DMS53 treated with DMSO at 0.1 percent for 48 hours (cell line): ENCODE results near the gene SEZ6.
"Not testable (repeated sequence)": the region's sequence is repeated elsewhere in the genome, so short reads cannot be mapped to it uniquely, and the experiment has no call there.

Experiments
- DNase-seq: peaks from one replicate; lab custom pipeline; 2025; ENCODE audit not compliant: unreplicated experiment; lab: John Stamatoyannopoulos, UW

The SEZ6 gene

DNA sequence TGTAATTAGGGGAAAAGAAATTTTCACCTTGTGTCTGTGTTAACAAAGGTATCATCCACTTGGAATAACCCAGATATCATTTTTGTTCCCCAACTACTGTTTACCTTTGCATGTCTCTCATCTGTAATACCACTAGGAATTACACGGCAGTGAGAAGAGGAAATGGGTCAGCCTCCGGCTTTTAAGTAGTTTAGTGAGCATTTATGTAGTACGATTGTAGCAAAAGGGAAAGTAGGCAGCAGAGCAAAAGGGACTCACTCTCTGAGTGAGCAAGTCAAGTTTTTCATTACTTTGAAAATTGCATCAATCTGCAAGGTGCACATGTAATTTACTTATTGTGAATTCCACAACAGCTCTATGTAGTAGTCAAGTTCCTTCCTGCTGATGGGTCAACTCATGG is 65.7 kb downstream of the SEZ6 start:
- DNase-seq, result no peak

GRCh38 chr17:28938552-28938951 is 67.3 kb downstream of the SEZ6 start:
- DNase-seq, result no peak

DNA sequence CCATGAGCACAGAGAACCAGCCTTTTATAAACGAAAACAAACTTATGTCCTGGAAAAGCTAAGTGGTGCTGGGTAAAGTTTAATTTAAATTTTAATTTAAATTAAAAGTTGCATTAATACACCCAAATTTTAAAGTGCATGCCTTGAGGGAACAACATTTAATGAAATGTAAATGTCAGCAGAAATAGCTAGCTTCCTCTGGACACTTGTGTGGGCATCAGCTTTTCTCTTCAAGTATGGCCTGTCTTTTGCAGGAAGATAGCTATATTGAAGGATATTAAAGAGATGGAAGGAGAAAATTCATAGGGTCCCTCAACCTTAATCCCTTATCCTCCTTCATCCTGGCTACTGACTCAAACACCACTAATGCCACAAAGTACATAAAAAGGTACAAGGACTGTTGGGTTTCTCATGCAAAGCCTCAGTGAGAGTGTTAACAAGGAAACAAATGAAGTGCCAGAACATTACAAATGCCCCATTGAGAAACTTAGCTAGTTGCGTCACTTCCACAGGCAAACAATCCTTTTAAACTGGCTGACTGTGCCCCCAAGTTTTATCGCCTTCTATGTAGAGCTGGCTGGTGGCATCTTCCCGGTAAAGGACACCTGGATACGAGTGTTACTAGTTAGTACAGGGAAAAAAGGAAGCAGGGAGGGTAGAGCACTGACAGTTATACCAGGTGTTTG is 68.6 kb downstream of the SEZ6 start:
- DNase-seq, result no peak

DNA sequence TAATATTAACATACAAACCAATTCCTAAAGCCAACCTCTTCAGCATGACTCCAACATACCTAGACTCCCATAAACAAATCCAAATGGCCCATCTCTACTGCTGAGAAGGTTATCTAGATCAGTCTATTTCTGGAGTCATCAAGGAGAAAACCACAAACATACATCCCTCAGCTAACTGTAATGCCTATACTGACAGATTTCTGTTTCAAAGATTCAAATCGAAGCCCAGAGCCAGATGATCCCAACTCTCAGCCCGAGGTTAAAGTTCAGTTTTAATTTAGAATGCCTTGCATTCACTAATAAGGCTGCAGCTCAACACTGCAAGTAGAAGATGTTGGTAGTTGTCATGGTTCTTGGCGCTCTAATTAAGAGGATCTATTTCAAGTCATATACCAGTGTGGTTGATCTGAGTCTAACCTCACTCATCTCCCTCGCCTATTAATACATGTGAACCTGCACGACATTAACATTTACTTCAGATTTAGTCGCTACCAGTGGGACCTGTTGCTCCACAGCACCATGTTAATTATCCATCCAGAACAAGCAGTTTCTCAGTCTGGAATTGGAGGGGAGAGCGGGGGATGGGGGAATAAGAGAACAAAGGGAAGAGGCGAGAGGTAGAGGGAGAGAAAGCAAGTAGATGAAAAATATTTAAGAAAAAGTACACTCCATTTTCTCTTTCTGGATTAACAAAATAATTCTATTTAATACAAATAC is 69.9 kb downstream of the SEZ6 start:
- DNase-seq, result no peak

DNA sequence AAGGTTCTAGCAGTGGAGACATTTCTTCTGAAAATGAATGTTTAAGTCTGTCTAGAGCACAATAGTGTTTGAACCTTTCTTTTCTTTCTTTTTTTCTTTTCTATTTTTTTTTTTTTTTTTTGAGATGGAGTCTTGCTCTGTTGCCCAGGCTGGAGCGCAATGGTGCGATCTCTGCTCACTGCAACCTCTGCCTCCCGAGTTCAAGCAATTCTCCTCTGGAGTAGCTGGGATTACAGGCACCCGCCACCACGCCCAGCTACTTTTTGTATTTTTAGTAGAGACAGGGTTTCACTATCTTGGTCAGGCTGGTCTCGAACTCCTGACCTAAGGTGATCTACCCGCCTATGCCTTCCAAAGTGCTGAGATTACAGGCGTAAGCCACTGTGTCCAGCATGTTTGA is 71.3 kb downstream of the SEZ6 start:
- DNase-seq, result not testable (repeated sequence)

- DNase-seq, result no peak
Measured at GRCh38 chr17:28929787-28930186, 76.0 kb downstream of the SEZ6 start.

- DNase-seq, result no peak
Measured at GRCh38 chr17:28928061-28928460, 77.8 kb downstream of the SEZ6 start.

DNA sequence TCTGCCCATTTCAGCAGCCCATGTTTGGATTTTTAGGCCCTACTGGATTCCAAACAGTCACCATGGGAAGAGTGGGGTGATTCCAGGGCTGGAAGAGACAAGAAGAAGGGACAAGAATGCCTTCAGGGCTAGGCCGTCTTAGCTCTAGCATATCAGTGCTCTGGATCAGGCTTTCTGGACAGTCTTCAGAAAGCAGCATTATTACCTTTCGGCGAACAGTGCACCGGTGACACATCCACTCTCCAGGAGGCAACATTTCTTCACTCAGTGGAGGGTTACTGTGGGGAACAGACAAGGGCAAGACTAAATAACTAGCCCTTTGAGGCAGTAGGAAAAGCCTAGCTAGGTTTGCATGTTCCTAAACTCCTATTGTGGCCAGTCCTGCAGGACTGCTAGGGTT is 79.0 kb downstream of the SEZ6 start:
- no peak for DNase-seq

DNA sequence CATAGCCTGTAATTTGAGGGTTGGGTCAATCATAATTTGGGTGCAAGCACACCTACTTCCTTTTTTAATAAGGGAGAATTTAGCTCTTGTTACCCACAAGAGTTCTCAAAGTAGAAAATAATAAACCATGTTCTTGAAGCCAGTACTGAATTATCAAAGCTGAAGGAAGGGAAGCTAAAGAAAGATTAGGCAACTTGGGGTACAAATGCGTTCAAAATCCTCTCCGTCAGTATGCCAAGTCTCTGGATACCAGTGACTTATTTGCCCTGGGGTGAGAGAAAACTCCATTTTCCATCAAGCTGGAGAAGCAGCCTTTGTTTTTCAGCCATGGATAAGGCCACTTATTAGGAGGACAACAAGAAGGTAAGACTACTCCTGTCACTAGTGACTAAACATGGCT is 79.5 kb downstream of the SEZ6 start:
- no peak for DNase-seq

DNA sequence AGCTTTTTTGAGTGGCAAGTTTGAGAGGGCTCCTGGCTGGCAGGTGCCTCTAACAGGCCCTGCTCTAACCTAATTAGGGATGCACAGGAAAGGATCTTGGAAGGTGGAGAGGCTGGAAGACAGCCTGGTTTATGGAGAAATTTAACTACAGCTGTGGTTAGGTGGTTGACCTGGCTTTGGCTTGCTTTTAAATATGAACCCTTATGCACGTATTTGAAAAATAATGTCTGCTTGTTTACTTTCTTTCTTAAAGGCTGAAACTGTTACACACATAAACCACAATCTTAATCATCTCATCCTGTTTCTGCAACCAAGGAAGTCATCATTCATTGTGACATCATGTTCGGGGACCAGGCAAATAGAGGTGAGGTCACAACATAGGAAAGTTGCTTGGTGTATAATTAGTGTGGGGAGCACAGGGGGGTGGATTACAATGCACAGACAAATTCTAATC is 79.9 kb downstream of the SEZ6 start:
- DNase-seq, result no peak

GRCh38 chr17:28920201-28920600 is 85.6 kb downstream of the SEZ6 start:
- no peak for DNase-seq

DNA sequence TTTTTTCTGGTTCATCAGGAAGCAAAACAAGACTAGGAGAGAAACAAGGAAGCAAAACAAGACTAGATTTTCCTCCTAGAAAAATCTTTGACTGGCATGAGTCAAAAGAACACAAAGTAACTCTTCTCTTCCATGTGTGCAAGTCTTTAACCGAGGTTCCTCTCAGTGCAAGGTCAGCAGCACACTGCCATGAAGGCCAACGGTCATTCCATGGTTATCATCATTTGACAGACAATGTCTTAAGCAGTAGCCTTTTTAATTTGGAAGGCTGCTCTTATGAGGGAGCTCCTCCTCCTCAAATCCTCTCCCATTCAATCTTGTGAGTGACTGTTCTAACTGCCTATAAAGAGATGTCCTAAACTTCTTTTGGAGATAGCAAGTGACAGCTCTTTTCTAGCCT is 87.5 kb downstream of the SEZ6 start:
- no peak for DNase-seq

GRCh38 chr17:28917465-28917864 is 88.4 kb downstream of the SEZ6 start:
- no peak for DNase-seq

- DNase-seq, result no peak
Measured at GRCh38 chr17:28917029-28917428, 88.8 kb downstream of the SEZ6 start.

- DNase-seq, result peak; percentile 38
Measured at GRCh38 chr17:28916302-28916934, 89.4 kb downstream of the SEZ6 start.

- no peak for DNase-seq
Measured at GRCh38 chr17:28912938-28913333, 92.9 kb downstream of the SEZ6 start.

- no peak for DNase-seq
Measured at GRCh38 chr17:28912281-28912937, 93.4 kb downstream of the SEZ6 start.

- DNase-seq, result no peak
Measured at GRCh38 chr17:28911411-28912045, 94.3 kb downstream of the SEZ6 start.

DNA sequence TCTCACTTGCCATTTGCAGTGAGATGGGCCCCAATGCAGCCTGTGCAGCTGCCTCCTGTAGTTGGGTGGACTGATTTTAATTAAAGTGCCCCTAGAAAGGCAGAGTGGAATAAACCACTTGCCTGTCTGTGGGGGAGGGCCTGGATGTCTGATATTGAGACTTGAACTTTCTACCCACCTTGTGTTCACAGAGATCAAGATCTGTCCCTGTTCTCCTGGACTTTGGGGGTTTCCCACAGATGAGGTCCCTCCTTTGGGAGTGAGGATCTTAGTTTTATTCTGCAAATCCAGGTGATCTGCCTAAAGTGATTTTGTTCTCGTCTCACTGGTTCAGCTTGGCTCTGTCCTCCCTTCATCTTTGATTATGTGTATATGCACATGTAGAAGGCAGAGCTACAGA is 95.3 kb downstream of the SEZ6 start:
- no peak for DNase-seq

DNA sequence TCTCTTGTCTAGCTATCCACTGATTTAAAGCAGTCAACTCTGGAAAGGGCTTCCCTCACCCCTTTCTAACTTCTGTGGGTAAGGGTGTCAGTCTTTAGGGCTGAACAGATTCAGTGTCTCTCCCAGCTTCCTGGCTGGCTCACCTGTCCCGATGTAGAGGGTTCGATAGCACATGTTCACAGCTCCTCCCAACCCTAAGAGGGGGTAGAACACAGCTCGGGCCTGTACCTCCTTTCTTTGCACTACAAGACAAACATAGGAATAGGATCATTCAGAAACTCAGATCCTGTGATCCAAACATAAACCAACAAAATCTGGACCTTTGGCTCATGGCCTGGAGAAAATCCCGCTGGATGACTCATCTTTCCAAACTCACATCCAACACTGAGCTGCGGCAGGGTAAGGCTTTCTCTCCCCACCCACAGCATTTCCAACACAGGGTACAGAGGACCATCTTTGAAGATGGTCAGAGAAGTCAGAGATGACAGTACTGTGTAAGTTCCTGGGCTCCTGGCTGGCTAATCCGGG is 97.1 kb downstream of the SEZ6 start:
- no peak for DNase-seq
